ENCODE results near the gene ZNF366. TPM values are rescaled to one million over a fixed set of nuclear protein-coding genes. Genes with fewer than 3 reads are reported as not detected.
A peak's percentile ranks its signal among the peaks of the same experiment; 100 is the strongest.

The ZNF366 gene
- polyA plus RNA-seq, 1 donor (not counting 4 experiments of a cell fraction or from before 2014, with no cell fraction given), result not detected

DNA sequence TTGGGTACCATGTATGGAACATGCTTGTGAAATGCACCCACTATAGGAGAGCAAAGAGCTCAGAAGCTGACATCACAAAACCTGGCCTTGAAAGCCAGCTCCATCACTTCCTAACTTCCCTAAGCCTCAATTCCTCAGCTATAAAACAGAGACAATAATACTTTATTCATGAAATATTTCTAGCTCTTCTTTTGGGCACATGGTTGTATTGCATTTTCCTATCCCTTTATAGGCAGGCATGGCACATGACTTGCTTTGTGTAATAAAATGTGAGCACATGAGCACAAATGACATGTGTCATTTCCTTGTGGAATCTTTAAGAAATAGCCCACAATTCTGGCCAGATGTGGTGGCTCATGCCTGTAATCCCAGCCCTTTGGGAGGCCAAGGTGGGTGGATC lies 18.5 kb downstream of the ZNF366 start:
- Histone ChIP-seq H3K4me3 (ENCODE audit: control insufficient read depth in 2 of 3, extremely low read depth in 1 of 3, insufficient read depth in 2 of 3, low read depth in 1 of 3, low read length in 3 of 3) (no peak overlapping the region), H3K9me3 (ENCODE audit: control insufficient read depth, low read depth, low read length) (no peaks in the 10 kb centered on the region), H2AFZ (ENCODE audit: control insufficient read depth, low read length) (no peak overlapping the region), H3K4me1 (ENCODE audit: control insufficient read depth, extremely low read depth, insufficient read depth, low read length) (peaks cover 27% of the 10 kb centered on the region), H4K20me1 (ENCODE audit: control insufficient read depth, extremely low read depth, insufficient read depth, low read length) (no peaks in the 10 kb centered on the region), H3K27me3 (ENCODE audit: control insufficient read depth, extremely low read depth, insufficient read depth, low read length) (no peaks in the 10 kb centered on the region), H3K9me1 (ENCODE audit: control insufficient read depth, extremely low read depth, insufficient read depth, low read length) (no peaks in the 10 kb centered on the region), H3K4me2 (ENCODE audit: control insufficient read depth, extremely low read depth, insufficient read depth, low read depth, low read length) (no peak overlapping the region), H3K27ac (ENCODE audit: control insufficient read depth, insufficient read depth, low read length) (no peak overlapping the region), H3K36me3 (ENCODE audit: control insufficient read depth in 2 of 2, extremely low read depth in 1 of 2, insufficient read depth in 2 of 2, low read length in 2 of 2) (no peaks in the 10 kb centered on the region), H3K9ac (ENCODE audit: control insufficient read depth, extremely low read depth, insufficient read depth, low read length) (no peak overlapping the region), H3K79me2 (ENCODE audit: control insufficient read depth, insufficient read depth, low read length) (no peaks in the 10 kb centered on the region)
- DNase-seq (ENCODE audit: low read depth, low spot score) (no peak), FAIRE-seq (no peak)
- dilution Hi-C loops (cut with MboI; ENCODE audit: extremely low pct_ligation_motif_present, low sequenced_read_pairs), result no loop called here
- TF ChIP-seq, protein P1, sequence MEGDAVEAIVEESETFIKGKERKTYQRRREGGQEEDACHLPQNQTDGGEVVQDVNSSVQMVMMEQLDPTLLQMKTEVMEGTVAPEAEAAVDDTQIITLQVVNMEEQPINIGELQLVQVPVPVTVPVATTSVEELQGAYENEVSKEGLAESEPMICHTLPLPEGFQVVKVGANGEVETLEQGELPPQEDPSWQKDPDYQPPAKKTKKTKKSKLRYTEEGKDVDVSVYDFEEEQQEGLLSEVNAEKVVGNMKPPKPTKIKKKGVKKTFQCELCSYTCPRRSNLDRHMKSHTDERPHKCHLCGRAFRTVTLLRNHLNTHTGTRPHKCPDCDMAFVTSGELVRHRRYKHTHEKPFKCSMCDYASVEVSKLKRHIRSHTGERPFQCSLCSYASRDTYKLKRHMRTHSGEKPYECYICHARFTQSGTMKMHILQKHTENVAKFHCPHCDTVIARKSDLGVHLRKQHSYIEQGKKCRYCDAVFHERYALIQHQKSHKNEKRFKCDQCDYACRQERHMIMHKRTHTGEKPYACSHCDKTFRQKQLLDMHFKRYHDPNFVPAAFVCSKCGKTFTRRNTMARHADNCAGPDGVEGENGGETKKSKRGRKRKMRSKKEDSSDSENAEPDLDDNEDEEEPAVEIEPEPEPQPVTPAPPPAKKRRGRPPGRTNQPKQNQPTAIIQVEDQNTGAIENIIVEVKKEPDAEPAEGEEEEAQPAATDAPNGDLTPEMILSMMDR (optimal IDR thresholded peaks at IDR 0.05 in 1 of 3, IDR thresholded peaks at IDR 0.05 in 1 of 3, conservative IDR thresholded peaks at IDR 0.05 in 1 of 3; ENCODE audit: extremely low read depth in 1 of 3, insufficient read depth in 2 of 3, low read length in 3 of 3), result no peak
- TF ChIP-seq EZH2 (IDR thresholded peaks at IDR 0.05; ENCODE audit: low read length), result no peak

DNA sequence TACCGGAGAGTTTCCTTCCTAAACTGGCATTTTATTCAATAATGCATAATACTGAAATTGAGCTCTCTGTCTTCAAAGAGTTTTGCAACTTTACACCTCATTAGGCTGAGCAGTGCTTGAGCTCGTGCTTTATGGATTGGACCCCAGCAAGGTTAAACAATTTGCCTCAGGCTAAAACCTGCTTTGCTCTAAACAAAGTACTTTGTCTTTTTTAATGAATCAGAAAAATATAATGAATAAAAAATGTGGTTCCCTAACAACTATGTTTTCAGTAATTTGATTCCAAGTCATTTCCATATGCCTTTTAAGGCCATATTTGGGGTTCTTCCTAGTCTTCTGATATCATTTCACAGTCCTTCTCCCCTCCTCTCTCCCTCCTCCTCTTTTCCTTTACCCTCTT lies 20.0 kb downstream of the ZNF366 start:
- no peaks in the 10 kb centered on the region for H3K9me3 ChIP-seq (ENCODE audit: control insufficient read depth, low read depth, low read length)
- no peaks in the 10 kb centered on the region for H4K20me1 ChIP-seq (ENCODE audit: control insufficient read depth, extremely low read depth, insufficient read depth, low read length)
- DNase-seq (ENCODE audit: low read depth, low spot score), result no peak
- FAIRE-seq, result no peak
- dilution Hi-C loops (cut with MboI; ENCODE audit: extremely low pct_ligation_motif_present, low sequenced_read_pairs), result no loop called here
- H3K9ac ChIP-seq (ENCODE audit: control insufficient read depth, extremely low read depth, insufficient read depth, low read length), result no peak overlapping the region
- H3K27ac ChIP-seq (ENCODE audit: control insufficient read depth, insufficient read depth, low read length), result no peak overlapping the region
- H3K27me3 ChIP-seq (ENCODE audit: control insufficient read depth, extremely low read depth, insufficient read depth, low read length), result no peaks in the 10 kb centered on the region
- H3K79me2 ChIP-seq (ENCODE audit: control insufficient read depth, insufficient read depth, low read length), result no peaks in the 10 kb centered on the region
- H3K9me1 ChIP-seq (ENCODE audit: control insufficient read depth, extremely low read depth, insufficient read depth, low read length), result no peaks in the 10 kb centered on the region
- peak overlapping the region; percentile 23 for H2AFZ ChIP-seq (ENCODE audit: control insufficient read depth, low read length)
- no peak overlapping the region for H3K4me3 ChIP-seq (ENCODE audit: control insufficient read depth in 2 of 3, extremely low read depth in 1 of 3, insufficient read depth in 2 of 3, low read depth in 1 of 3, low read length in 3 of 3)
- H3K36me3 ChIP-seq (ENCODE audit: control insufficient read depth in 2 of 2, extremely low read depth in 1 of 2, insufficient read depth in 2 of 2, low read length in 2 of 2), result no peaks in the 10 kb centered on the region
- no peak overlapping the region for H3K4me2 ChIP-seq (ENCODE audit: control insufficient read depth, extremely low read depth, insufficient read depth, low read depth, low read length)
- H3K4me1 ChIP-seq (ENCODE audit: control insufficient read depth, extremely low read depth, insufficient read depth, low read length), result peaks cover 27% of the 10 kb centered on the region
- TF ChIP-seq, protein P1 (optimal IDR thresholded peaks at IDR 0.05 in 1 of 3, IDR thresholded peaks at IDR 0.05 in 1 of 3, conservative IDR thresholded peaks at IDR 0.05 in 1 of 3; ENCODE audit: extremely low read depth in 1 of 3, insufficient read depth in 2 of 3, low read length in 3 of 3), result no peak
- no peak for TF ChIP-seq EZH2 (IDR thresholded peaks at IDR 0.05; ENCODE audit: low read length)

All from keratinocyte (primary cell).